Stimulated activated CD8-positive, alpha-beta memory T cell treated with anti-CD3 and anti-CD28 coated beads, Interleukin-15, amount 100 ng/mL, for 48 hours (primary cell): ENCODE measurements around the gene LST1.

Experiments used
- DNase-seq, 2 donors: peaks; one replicate each; pipeline ENCODE4 v3.0.0-alpha.2; 2020; ENCODE audit warnings: low read depth in 2 of 2

LST1 gene

GRCh38 chr6:31619805-31620585, 33.9 kb downstream of the LST1 start:
- DNase-seq = peak; percentile 96 to 97

GRCh38 chr6:31620586-31621319, 34.7 kb downstream of the LST1 start, which contains the start of gene PRRC2A:
Gene PRRC2A (plus strand): TSS chr6:31620715. CDS start chr6:31622790, 2,075 bp downstream.
- peak in 1 of 2 donors; percentile 93 for DNase-seq

DNA sequence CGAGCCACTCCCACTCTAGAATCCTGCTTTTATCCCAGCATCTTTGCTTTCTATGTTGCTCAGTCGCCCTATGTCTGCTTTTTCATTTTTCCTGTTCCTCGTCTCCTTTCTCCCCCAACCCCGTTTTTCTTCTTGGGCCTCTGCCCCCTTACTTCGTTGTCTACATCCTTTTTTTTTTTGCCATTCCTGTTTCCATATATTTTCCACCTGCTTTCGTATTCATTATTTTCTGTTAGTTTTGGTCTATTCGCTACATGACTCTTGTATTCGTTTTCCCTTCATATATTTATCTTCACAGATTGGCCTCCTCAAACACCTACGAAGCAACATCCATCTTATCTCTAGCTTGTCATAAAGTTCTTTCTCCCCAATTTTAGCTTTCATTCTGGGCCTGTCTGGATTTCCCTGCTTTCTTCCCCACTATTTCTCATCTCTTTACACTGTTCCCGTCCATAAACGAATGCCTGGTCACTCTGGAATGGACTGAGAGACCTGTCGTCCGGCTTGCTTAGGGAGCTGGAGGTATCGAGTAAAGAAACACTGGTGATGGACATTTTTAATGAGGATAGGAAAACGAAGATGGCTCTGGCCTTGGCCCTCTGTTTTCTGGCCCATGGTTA, 35.4 kb downstream of the LST1 start:
- DNase-seq = no peak

DNA sequence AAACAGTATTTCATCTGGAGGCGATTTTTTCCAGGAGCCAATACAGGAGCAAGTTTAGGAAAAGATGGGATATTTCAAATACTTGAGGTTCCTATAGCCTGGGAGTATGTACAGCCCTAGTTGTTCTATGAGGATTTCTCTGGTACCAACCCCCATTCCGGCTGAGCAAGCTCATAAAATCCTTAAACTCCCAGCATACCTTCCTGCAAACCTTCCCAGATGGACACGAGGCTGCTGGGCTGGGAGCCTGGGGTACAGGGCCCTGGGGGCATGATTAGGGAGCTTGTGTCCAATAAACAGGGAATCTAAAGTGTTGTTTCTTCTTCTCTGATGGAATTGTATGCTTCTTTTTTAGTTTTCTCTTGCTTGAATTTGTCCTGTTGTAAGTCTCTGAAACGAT, 35.9 kb downstream of the LST1 start:
- no peak for DNase-seq

DNA sequence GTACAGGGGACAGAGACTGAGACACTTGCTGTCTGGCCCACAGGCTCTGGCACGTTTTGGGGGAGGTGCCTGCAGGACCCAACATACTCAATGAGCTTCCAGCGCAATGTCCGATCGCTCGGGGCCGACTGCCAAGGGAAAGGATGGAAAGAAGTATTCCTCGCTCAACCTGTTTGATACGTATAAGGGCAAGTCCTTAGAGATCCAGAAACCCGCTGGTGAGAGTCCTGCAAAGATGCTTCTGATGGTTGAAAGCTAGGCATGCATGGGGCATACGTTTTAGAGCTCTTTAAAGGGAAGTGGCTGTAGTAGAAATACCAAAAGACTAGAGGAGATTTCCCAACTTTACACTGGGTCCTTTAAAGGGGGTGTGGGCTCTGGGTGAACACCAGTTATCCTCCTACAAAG, 36.6 kb downstream of the LST1 start:
- no peak for DNase-seq

DNA sequence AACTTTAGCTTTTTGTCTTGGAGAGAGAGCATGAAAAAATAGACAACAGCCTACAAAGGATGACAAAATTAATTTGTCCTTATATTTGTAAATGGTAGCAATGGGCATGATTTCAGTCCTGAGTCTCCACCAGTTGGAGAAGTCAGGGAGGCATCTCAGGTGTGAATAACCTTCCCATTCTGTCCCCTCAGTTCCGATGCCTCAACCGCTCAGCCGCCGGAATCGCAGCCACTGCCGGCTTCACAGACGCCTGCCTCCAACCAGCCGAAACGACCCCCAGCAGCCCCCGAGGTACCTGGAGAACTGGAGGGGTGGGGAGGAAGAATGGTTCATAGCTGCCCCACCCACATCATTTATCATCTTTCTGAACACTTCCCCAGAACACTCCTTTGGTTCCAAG, 38.0 kb downstream of the LST1 start:
- no peak for DNase-seq

GRCh38 chr6:31626952-31627351, 40.9 kb downstream of the LST1 start:
- no peak for DNase-seq

- DNase-seq = no peak
These were observed 41.7 kb downstream of the LST1 start for GRCh38 chr6:31627690-31628287.

DNA sequence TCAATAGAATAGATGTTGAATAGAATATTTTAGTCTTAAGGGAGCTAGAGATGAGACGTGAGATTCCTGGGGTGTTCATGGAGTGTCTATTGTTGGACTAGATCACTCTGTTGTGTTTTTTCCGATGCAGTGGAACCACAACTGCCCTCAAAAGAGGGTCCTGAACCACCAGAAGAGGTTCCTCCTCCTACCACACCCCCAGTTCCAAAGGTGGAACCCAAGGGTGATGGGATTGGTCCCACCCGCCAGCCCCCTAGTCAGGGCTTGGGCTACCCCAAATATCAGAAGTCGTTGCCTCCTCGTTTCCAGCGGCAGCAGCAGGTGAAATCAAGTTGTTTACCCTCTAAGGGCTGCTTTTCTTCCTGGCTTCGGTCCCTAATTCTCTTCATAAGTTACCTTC, 42.9 kb downstream of the LST1 start:
- DNase-seq = no peak

GRCh38 chr6:31630177-31630934, 44.3 kb downstream of the LST1 start:
- DNase-seq = no peak

DNA sequence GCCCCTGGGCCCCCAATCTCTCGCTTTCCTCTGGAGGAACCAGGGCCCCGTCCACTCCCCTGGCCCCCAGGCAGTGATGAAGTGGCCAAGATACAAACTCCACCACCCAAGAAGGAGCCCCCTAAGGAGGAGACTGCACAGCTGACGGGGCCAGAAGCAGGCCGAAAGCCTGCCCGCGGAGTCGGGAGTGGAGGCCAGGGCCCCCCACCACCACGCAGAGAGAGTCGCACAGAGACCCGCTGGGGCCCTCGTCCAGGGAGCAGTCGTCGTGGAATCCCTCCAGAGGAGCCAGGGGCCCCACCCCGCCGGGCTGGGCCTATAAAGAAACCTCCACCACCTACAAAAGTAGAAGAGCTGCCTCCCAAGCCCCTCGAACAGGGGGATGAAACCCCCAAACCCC, 45.1 kb downstream of the LST1 start:
- no peak for DNase-seq

DNA sequence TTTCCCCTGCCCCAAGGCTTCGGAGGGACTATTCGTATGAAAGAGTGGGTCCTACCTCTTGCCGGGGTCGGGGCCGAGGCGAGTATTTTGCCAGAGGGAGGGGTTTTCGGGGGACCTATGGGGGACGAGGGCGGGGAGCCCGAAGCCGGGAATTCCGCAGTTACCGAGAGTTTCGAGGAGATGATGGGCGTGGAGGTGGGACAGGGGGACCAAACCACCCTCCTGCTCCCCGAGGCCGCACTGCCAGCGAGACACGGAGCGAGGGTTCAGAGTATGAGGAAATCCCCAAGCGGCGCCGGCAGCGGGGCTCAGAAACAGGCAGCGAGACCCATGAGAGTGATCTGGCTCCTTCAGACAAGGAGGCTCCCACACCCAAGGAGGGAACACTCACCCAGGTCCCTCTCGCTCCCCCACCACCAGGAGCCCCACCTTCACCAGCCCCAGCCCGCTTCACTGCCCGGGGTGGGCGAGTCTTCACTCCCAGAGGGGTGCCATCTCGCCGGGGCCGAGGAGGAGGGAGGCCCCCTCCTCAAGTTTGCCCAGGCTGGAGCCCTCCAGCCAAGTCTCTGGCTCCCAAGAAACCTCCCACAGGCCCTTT, 45.7 kb downstream of the LST1 start:
- DNase-seq = no peak

DNA sequence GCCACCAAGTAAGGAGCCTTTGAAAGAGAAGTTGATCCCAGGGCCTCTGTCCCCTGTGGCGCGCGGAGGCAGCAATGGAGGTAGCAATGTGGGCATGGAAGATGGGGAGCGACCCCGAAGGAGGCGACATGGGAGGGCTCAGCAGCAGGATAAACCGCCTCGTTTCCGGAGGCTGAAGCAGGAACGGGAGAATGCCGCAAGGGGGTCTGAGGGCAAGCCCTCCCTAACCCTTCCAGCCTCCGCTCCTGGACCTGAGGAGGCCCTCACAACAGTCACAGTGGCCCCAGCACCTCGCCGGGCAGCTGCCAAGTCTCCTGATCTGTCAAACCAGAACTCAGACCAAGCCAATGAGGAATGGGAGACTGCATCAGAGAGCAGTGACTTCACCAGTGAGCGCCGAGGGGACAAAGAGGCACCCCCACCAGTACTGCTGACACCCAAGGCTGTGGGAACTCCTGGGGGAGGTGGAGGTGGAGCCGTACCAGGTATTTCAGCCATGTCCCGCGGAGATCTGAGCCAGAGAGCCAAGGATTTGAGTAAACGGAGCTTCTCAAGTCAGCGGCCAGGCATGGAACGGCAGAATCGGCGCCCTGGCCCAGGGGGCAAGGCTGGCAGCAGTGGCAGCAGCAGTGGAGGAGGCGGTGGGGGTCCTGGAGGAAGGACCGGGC, 46.3 kb downstream of the LST1 start:
- DNase-seq = no peak

GRCh38 chr6:31633447-31633846, 47.4 kb downstream of the LST1 start:
- DNase-seq = no peak

DNA sequence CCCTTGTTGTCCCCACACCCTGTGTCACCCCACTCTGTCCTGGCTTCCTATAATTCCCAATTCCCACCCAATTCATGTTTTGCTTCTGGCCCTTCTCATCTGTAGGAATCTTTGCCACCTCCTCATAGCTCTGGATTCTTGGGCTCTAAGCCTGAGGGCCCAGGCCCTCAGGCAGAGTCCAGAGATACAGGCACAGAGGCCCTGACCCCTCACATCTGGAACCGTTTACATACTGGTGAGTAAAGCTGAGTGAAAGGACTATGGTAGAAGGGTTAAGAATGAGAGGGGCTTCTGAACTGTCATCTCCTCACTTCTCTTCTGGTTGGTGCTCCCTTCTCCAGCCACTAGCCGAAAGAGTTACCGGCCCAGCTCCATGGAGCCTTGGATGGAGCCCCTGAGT, 48.1 kb downstream of the LST1 start:
- no peak for DNase-seq

DNA sequence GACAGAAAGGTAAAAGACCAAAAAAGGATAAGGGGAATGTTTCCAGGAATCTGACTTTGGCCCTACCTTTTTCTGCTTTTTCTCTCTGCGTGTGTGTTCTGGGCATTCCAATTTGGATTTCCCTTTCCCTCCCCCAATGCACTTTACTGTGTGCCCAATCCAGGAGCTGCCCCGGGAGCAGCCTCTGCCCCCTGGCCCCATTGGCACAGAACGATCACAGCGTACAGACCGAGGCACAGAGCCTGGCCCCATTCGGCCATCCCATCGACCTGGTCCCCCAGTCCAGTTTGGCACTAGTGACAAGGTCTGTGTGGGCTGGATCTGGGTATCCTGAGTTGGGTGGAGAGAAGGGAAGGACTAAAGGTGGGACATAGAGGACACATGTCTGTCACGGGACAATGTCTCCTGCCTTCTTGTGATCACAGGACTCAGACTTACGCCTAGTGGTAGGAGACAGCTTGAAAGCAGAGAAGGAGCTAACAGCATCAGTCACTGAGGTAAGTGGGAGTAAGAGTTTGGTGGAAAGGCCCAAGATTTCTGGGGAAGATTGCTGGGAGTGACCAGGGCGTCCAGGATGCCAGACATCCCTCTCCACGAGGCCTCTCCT, 49.0 kb downstream of the LST1 start:
- DNase-seq = no peak

- DNase-seq = no peak
These were observed 50.9 kb downstream of the LST1 start for GRCh38 chr6:31636698-31637596.
